IMR-90 (cell line): ENCODE measurements around the gene LCE3B. TPM values are rescaled to one million over a fixed set of nuclear protein-coding genes. Genes with fewer than 3 reads are reported as not detected.

ENCODE experiments used
- ATAC-seq: fragments of 200-7000 bp; cut with Tn5 transposase; 2 replicates; pipeline ENCODE4 v1.9.1; 2020; ENCODE audit warnings: low read depth, mild to moderate bottlenecking, moderate library complexity
- BruUV-seq: library from RNA; stranded (reverse); fragments of 400-500 nt; replicated peaks from 2 replicates; lab custom pipeline; 2021; lab: Mats Ljungman, UMichigan
- CTCF ChIA-PET: fragments of 300-600 bp; formaldehyde crosslinking; extraction: SDS; loops from one replicate; lab custom pipeline; 2021; ENCODE audit warnings: antibody characterized with exemption; lab: Yijun Ruan, JAX
- POLR2A ChIA-PET: fragments of 300-600 bp; sonication (Branson Sonifier 250); formaldehyde crosslinking; loops from one replicate; lab custom pipeline; 2022; ENCODE audit warnings: antibody characterized with exemption; ENCODE audit not compliant: unreplicated experiment; lab: Charles Lee
- DNase-seq: peaks from one replicate; pipeline ENCODE4 v3.0.0; 2013
- H2AFZ ChIP-seq: replicated peaks from 2 replicates; pipeline ENCODE3; 2013; ENCODE audit warnings: low read length, mild to moderate bottlenecking; ENCODE audit not compliant: poor library complexity
- H2AK5ac ChIP-seq: 2 replicates; pipeline ENCODE4 v1.6.1; 2013; ENCODE audit warnings: low read depth, low read length, inconsistent platforms
- H2AK9ac ChIP-seq: replicated peaks from 2 replicates; pipeline ENCODE3; 2013; ENCODE audit warnings: mild to moderate bottlenecking, low read depth, low read length, moderate library complexity; ENCODE audit not compliant: poor library complexity
- H2BK120ac ChIP-seq: 2 replicates; pipeline ENCODE4 v1.6.1; 2013; ENCODE audit warnings: low read depth, low read length, inconsistent platforms
- H2BK15ac ChIP-seq: 3 replicates; pipeline ENCODE4 v1.6.1; 2013; ENCODE audit warnings: low read depth, low read length, inconsistent platforms
- H2BK20ac ChIP-seq: 2 replicates; pipeline ENCODE4 v1.6.1; 2013; ENCODE audit warnings: low read depth, mild to moderate bottlenecking, inconsistent platforms, low read length, moderate library complexity
- H2BK5ac ChIP-seq: 2 replicates; pipeline ENCODE4 v1.6.1; 2013; ENCODE audit warnings: mild to moderate bottlenecking, low read depth, low read length, inconsistent platforms; ENCODE audit not compliant: poor library complexity, severe bottlenecking
- H3K14ac ChIP-seq: replicated peaks from 2 replicates; pipeline ENCODE4 v1.6.1; 2013; ENCODE audit warnings: low read depth, low read length, inconsistent platforms
- H3K18ac ChIP-seq: 2 replicates; pipeline ENCODE4 v1.6.1; 2013; ENCODE audit warnings: low read depth, low read length, control low read depth
- H3K23ac ChIP-seq: 2 replicates; pipeline ENCODE4 v1.6.1; 2013; ENCODE audit warnings: low read depth, low read length, inconsistent platforms
- H3K27ac ChIP-seq: 2 replicates; pipeline ENCODE4 v1.5.1; 2013; ENCODE audit warnings: mild to moderate bottlenecking, control low read depth, low read length; ENCODE audit not compliant: insufficient read depth
- H3K27me3 ChIP-seq: 2 replicates; pipeline ENCODE4 v1.6.1; 2013; ENCODE audit warnings: low read length; ENCODE audit not compliant: control insufficient read depth, insufficient read depth
- H3K36me3 ChIP-seq: 2 replicates; pipeline ENCODE4 v1.6.1; 2013; ENCODE audit warnings: low read length, mixed read lengths; ENCODE audit not compliant: control insufficient read depth, insufficient read depth
- H3K4ac ChIP-seq: 2 replicates; pipeline ENCODE4 v1.6.1; 2013; ENCODE audit warnings: low read depth, low read length, inconsistent platforms
- H3K4me1 ChIP-seq: 2 replicates; pipeline ENCODE4 v1.6.1; 2013; ENCODE audit warnings: low read length, mixed read lengths; ENCODE audit not compliant: control insufficient read depth, insufficient read depth
- H3K4me2 ChIP-seq: 2 replicates; pipeline ENCODE4 v1.6.1; 2013; ENCODE audit warnings: low read depth, mild to moderate bottlenecking, control low read depth, low read length, moderate library complexity
- H3K4me3 ChIP-seq: 2 replicates; pipeline ENCODE4 v1.5.1; 2013; ENCODE audit warnings: low read depth, mild to moderate bottlenecking, control low read depth, low read length, moderate library complexity; ENCODE audit not compliant: insufficient read depth
- H3K56ac ChIP-seq: 2 replicates; pipeline ENCODE4 v1.6.1; 2013; ENCODE audit warnings: low read length, inconsistent platforms; ENCODE audit not compliant: insufficient read depth; ENCODE audit errors: extremely low read depth
- H3K79me1 ChIP-seq, 2 experiments: 2 replicates each; pipeline ENCODE4 v1.6.1; 2013; ENCODE audit warnings: low read length in 2 of 2, inconsistent platforms in 1 of 2, low read depth in 1 of 2
- H3K9ac ChIP-seq: 2 replicates; pipeline ENCODE4 v1.6.1; 2013; ENCODE audit warnings: low read depth, low read length, control low read depth
- H3K9me1 ChIP-seq: 2 replicates; pipeline ENCODE4 v1.6.1; 2013; ENCODE audit warnings: low read length, inconsistent platforms; ENCODE audit not compliant: insufficient read depth
- H3K9me3 ChIP-seq: 2 replicates; pipeline ENCODE4 v1.6.1; 2013; ENCODE audit warnings: low read length; ENCODE audit not compliant: control insufficient read depth, insufficient read depth
- H4K20me1 ChIP-seq: 2 replicates; pipeline ENCODE4 v1.6.1; 2013; ENCODE audit warnings: low read length, inconsistent platforms; ENCODE audit not compliant: insufficient read depth
- H4K5ac ChIP-seq: 2 replicates; pipeline ENCODE4 v1.6.1; 2013; ENCODE audit warnings: mild to moderate bottlenecking, low read depth, low read length, control low read depth
- H4K8ac ChIP-seq, 2 experiments: 2 replicates each; pipeline ENCODE4 v1.6.1; 2013; ENCODE audit warnings: low read depth in 2 of 2, low read length in 2 of 2, control low read depth in 1 of 2, inconsistent platforms in 1 of 2
- H4K91ac ChIP-seq: 2 replicates; pipeline ENCODE4 v1.6.1; 2013; ENCODE audit warnings: low read depth, low read length, inconsistent platforms; ENCODE audit not compliant: insufficient read depth
- BHLHE40 ChIP-seq: fragments of 150-350 bp; IDR thresholded peaks from 2 replicates; pipeline ENCODE4 v1.6.1; 2016; ENCODE audit warnings: mild to moderate bottlenecking, low read depth, low read length
- CEBPB ChIP-seq: IDR thresholded peaks from 2 replicates; pipeline ENCODE4 v1.6.1; 2012; ENCODE audit warnings: low read depth, low read length, improper control_type of control experiment
- CHD1 ChIP-seq: IDR thresholded peaks from 2 replicates; pipeline ENCODE4 v1.6.1; 2012; ENCODE audit warnings: low read depth, low read length, improper control_type of control experiment
- MXI1 ChIP-seq: IDR thresholded peaks from 2 replicates; pipeline ENCODE4 v1.6.1; 2012; ENCODE audit warnings: low read depth, mild to moderate bottlenecking, low read length, moderate library complexity, borderline replicate concordance
- NFE2L2 ChIP-seq: fragments of 150-350 bp; IDR thresholded peaks from 2 replicates; pipeline ENCODE4 v1.6.1; 2016; ENCODE audit warnings: low read depth, mild to moderate bottlenecking, low read length
- RCOR1 ChIP-seq: IDR thresholded peaks from 2 replicates; pipeline ENCODE4 v1.6.1; 2012; ENCODE audit warnings: mild to moderate bottlenecking, low read length, improper control_type of control experiment; ENCODE audit not compliant: insufficient replicate concordance
- SMC3 ChIP-seq: fragments of 150-350 bp; IDR thresholded peaks from 2 replicates; pipeline ENCODE4 v1.6.1; 2016; ENCODE audit warnings: low read depth, mild to moderate bottlenecking, antibody characterized with exemption, low read length, moderate library complexity
- WGBS, 2 experiments: methylation state at CpG; one replicate each; pipeline versions ENCODE4 v1.1.5 to v1.1.7; 2013; ENCODE audit warnings: missing lambda C conversion rate in 2 of 2; ENCODE audit not compliant: insufficient read length in 1 of 2; ENCODE audit errors: extremely low coverage in 2 of 2; 5-methylcytosine and 5-hydroxymethylcytosine counted together
- dilution Hi-C: fragments of 300-500 bp; cut with HindIII; formaldehyde crosslinking; loops from one replicate; pipeline ENCODE4 v1.14.3; 2018; ENCODE audit warnings: low sequenced_read_pairs; ENCODE audit not compliant: unreplicated experiment
- in situ Hi-C: fragments of 300-500 bp; cut with MboI; formaldehyde crosslinking; loops from 3 replicates; pipeline ENCODE4 v1.14.3; 2019; ENCODE audit warnings: low sequenced_read_pairs, inconsistent platforms, mixed read lengths
- intact Hi-C: fragments of 100-400 bp; cut with micrococcal nuclease; formaldehyde crosslinking; loops from 2 replicates; pipeline ENCODE4 v1.10.0; 2022
- polyA plus RNA-seq, 3 experiments: library from polyadenylated mRNA; depleted of rRNA; stranded (reverse); fragments of >200 nt; gene quantifications; 2 replicates each; pipeline ENCODE4 v1.2.3, GENCODE V29; 2012; ENCODE audit warnings: low replicate concordance in 1 of 3
- total RNA-seq: library from RNA; depleted of rRNA; stranded (reverse); fragments of >200 nt; gene quantifications from 2 replicates; pipeline ENCODE4 v1.2.3, GENCODE V29; 2012
- TF ChIP-seq, protein P1 (sequence below): fragments of 150-350 bp; IDR thresholded peaks from 2 replicates; pipeline ENCODE4 v1.6.1; 2017; ENCODE audit warnings: mild to moderate bottlenecking, antibody characterized with exemption, low read length, low read depth
- TF ChIP-seq, protein P2 (sequence below): fragments of 150-350 bp; IDR thresholded peaks from 2 replicates; pipeline ENCODE4 v1.6.1; 2016; ENCODE audit warnings: low read depth, mild to moderate bottlenecking, low read length, moderate library complexity, borderline replicate concordance

The LCE3B gene
- total and polyA plus RNA-seq, 2 of the 4 experiments (the other 2 are of a cell fraction) = not detected

DNA sequence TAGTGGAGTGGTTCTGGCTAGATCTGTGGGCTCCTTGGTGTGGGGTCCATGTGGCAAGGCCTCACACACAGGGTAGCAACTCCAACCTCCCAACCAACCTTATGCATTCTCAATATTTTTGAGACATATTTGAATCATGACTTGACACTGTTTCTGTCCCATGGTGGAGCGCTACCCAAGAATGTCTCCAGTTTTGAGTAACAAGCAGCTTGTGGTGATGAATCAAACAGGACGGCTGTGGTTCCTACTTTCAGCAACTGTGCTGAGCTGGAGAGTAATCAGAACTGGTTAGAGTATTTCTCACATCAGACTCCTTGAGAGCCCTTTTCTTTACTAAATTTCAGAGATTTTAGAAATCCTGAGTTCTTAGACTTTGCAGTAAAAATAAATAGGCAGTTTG, 36.4 kb upstream of the LCE3B start:
- Histone ChIP-seq H3K23ac (no peak overlapping the region), H3K14ac (no peak overlapping the region), H2AK5ac (no peak overlapping the region), H3K4me3 (no peak overlapping the region), H3K9ac (no peak overlapping the region), H3K56ac (no peak overlapping the region), H3K4me1 (no peaks in the 10 kb centered on the region), H3K27me3 (no peaks in the 10 kb centered on the region), H4K91ac (no peak overlapping the region), H2AK9ac (no peak overlapping the region), H3K9me3 (no peaks in the 10 kb centered on the region), H2BK15ac (no peak overlapping the region), H3K4me2 (no peak overlapping the region), H2BK5ac (no peak overlapping the region), H3K18ac (no peak overlapping the region), H2BK20ac (no peak overlapping the region), H3K9me1 (no peaks in the 10 kb centered on the region), H4K5ac (no peak overlapping the region), H2BK120ac (no peak overlapping the region), H3K27ac (no peak overlapping the region), H3K79me1 (no peaks in the 10 kb centered on the region), H4K8ac (no peak overlapping the region), H3K36me3 (no peaks in the 10 kb centered on the region), H3K4ac (no peak overlapping the region), H4K20me1 (no peaks in the 10 kb centered on the region), H2AFZ (no peak overlapping the region)
- CTCF ChIA-PET = interaction anchor here (0.7 kb wide), 1 partner anchor 129 kb away, joined by 3 read pairs; no protein-coding TSS in a partner anchor
- BruUV-seq = no TSS peak
- no peak for DNase-seq
- no peak for ATAC-seq
- dilution Hi-C loops = no loop called here
- no CpG with 5 or more reads among the region's 2 CpGs for WGBS, 2 experiments
- in situ Hi-C loops = loop anchor here (10.0 kb wide), 1 partner anchor 48 kb away; the partner anchor contains the start of gene LCE3A
- POLR2A ChIA-PET = no interaction called here
- no peak for TF ChIP-seq SMC3
- no peak for TF ChIP-seq RCOR1
- TF ChIP-seq NFE2L2 = no peak
- TF ChIP-seq BHLHE40 = no peak
- no peak for TF ChIP-seq CHD1
- TF ChIP-seq, protein P1, sequence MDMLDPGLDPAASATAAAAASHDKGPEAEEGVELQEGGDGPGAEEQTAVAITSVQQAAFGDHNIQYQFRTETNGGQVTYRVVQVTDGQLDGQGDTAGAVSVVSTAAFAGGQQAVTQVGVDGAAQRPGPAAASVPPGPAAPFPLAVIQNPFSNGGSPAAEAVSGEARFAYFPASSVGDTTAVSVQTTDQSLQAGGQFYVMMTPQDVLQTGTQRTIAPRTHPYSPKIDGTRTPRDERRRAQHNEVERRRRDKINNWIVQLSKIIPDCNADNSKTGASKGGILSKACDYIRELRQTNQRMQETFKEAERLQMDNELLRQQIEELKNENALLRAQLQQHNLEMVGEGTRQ = no peak
- TF ChIP-seq, protein P2, sequence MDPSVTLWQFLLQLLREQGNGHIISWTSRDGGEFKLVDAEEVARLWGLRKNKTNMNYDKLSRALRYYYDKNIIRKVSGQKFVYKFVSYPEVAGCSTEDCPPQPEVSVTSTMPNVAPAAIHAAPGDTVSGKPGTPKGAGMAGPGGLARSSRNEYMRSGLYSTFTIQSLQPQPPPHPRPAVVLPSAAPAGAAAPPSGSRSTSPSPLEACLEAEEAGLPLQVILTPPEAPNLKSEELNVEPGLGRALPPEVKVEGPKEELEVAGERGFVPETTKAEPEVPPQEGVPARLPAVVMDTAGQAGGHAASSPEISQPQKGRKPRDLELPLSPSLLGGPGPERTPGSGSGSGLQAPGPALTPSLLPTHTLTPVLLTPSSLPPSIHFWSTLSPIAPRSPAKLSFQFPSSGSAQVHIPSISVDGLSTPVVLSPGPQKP = no peak
- TF ChIP-seq CEBPB = no peak
- TF ChIP-seq MXI1 = no peak
- intact Hi-C loops = no loop called here
